Fibroblast of lung (primary cell): ENCODE data around the gene RASSF5. TPM values are rescaled to one million over a fixed set of nuclear protein-coding genes. Genes with fewer than 3 reads are reported as not detected.

Experiments
- DNase-seq, 2 donors: peaks; one replicate each; pipeline versions ENCODE4 v3.0.0 to v3.0.0-alpha.2; 2010; ENCODE audit warnings: low read depth in 2 of 2
- H2AFZ ChIP-seq: 2 replicates; pipeline ENCODE4 v1.5.1; 2012; ENCODE audit warnings: low read length, control low read depth, inconsistent platforms
- H3K27ac ChIP-seq: 2 replicates; pipeline ENCODE4 v1.5.1; 2011; ENCODE audit warnings: low read length, control low read depth; ENCODE audit not compliant: insufficient read depth
- H3K27me3 ChIP-seq: 2 replicates; pipeline ENCODE4 v1.5.1; 2011; ENCODE audit warnings: mild to moderate bottlenecking, low read length; ENCODE audit not compliant: control insufficient read depth, insufficient read depth
- H3K36me3 ChIP-seq: 2 replicates; pipeline ENCODE4 v1.5.1; 2011; ENCODE audit warnings: low read length; ENCODE audit not compliant: control insufficient read depth, insufficient read depth
- H3K4me1 ChIP-seq: 2 replicates; pipeline ENCODE4 v1.5.1; 2011; ENCODE audit warnings: low read length; ENCODE audit not compliant: control insufficient read depth, insufficient read depth; ENCODE audit errors: extremely low read depth
- H3K4me2 ChIP-seq: 2 replicates; pipeline ENCODE4 v1.5.1; 2011; ENCODE audit warnings: low read length, control low read depth; ENCODE audit not compliant: insufficient read depth; ENCODE audit errors: extremely low read depth
- H3K4me3 ChIP-seq, 4 experiments: fragments of 200-600 bp in 1 of 4; sonication (generic) in 1 of 4; replicated peaks in 1 of 4; 2 replicates each; pipeline ENCODE4 v1.5.1; 2011 to 2016; ENCODE audit warnings: low read length in 4 of 4, low read depth in 3 of 4, mild to moderate bottlenecking in 3 of 4, control low read depth in 2 of 4, inconsistent platforms in 1 of 4, mixed read lengths in 1 of 4; ENCODE audit not compliant: insufficient read depth in 1 of 4; ENCODE audit errors: control extremely low read depth in 1 of 4
- H3K79me2 ChIP-seq: 2 replicates; pipeline ENCODE4 v1.5.1; 2012; ENCODE audit warnings: mild to moderate bottlenecking, low read length, inconsistent platforms; ENCODE audit not compliant: control insufficient read depth, insufficient read depth
- H3K9ac ChIP-seq: 2 replicates; pipeline ENCODE4 v1.5.1; 2011; ENCODE audit warnings: mild to moderate bottlenecking, low read length, control low read depth; ENCODE audit not compliant: insufficient read depth
- H3K9me3 ChIP-seq: 2 replicates; pipeline ENCODE4 v1.5.1; 2012; ENCODE audit warnings: low read depth, low read length; ENCODE audit not compliant: control insufficient read depth, insufficient read depth
- H4K20me1 ChIP-seq: 2 replicates; pipeline ENCODE4 v1.5.1; 2011; ENCODE audit warnings: low read length; ENCODE audit not compliant: control insufficient read depth, insufficient read depth; ENCODE audit errors: extremely low read depth
- EZH2 ChIP-seq: IDR thresholded peaks from 2 replicates; pipeline ENCODE4 v1.5.1; 2012; ENCODE audit warnings: low read length, control low read depth, mild to moderate bottlenecking; ENCODE audit errors: missing control alignments
- polyA plus RNA-seq, 2 donors: library from polyadenylated mRNA; depleted of rRNA in 1 of 2; stranded (reverse) in 1 of 2; unstranded in 1 of 2; fragments of >200 nt; gene quantifications; 2 replicates each; pipeline ENCODE4 v1.2.1, GENCODE V29; 2011 to 2012; ENCODE audit warnings: missing spikeins in 1 of 2
- total RNA-seq: library from RNA; depleted of rRNA; stranded (reverse); fragments of >200 nt; gene quantifications from 2 replicates; pipeline ENCODE4 v1.2.1, GENCODE V29; 2014
- TF ChIP-seq, protein P1 (sequence below), 2 donors: IDR thresholded peaks in 1 of 2; conservative IDR thresholded peaks in 1 of 2; 1 replicate in 1 of 2; 2 replicates in 1 of 2; pipeline ENCODE4 v1.5.1; 2011 to 2012; ENCODE audit warnings: low read length in 2 of 2, control low read depth in 1 of 2, inconsistent platforms in 1 of 2, low read depth in 1 of 2, mild to moderate bottlenecking in 1 of 2

The RASSF5 gene
- total and polyA plus RNA-seq, 2 donors (not counting 1 experiment from before 2014, with no cell fraction given): 1.3 to 3.0 TPM

DNA sequence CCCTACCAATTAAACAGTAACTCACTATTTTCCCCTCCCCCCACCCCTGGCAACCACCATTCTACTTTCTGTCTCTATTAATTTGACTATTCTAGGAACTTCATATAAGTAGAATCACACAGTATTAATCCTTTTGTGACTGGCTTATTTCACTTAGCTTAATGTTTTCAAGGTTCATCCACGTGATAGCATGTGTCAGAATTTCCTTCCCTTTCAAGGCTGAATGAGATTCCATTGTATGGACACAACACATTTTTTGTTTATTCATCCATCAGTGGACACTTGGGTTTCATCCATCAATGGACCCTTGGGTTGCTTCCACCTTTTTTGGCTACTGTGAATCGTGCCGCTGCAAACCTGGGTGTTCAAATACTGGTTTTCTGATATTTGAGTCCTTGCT, 63.2 kb downstream of the RASSF5 start:
- H2AFZ ChIP-seq: no peak overlapping the region
- H4K20me1 ChIP-seq: no peaks in the 10 kb centered on the region
- H3K27ac ChIP-seq: no peak overlapping the region
- H3K4me3 ChIP-seq: no peak overlapping the region
- no peak overlapping the region for H3K4me2 ChIP-seq
- no peak overlapping the region for H3K9ac ChIP-seq
- no peak for TF ChIP-seq EZH2
- TF ChIP-seq, protein P1, sequence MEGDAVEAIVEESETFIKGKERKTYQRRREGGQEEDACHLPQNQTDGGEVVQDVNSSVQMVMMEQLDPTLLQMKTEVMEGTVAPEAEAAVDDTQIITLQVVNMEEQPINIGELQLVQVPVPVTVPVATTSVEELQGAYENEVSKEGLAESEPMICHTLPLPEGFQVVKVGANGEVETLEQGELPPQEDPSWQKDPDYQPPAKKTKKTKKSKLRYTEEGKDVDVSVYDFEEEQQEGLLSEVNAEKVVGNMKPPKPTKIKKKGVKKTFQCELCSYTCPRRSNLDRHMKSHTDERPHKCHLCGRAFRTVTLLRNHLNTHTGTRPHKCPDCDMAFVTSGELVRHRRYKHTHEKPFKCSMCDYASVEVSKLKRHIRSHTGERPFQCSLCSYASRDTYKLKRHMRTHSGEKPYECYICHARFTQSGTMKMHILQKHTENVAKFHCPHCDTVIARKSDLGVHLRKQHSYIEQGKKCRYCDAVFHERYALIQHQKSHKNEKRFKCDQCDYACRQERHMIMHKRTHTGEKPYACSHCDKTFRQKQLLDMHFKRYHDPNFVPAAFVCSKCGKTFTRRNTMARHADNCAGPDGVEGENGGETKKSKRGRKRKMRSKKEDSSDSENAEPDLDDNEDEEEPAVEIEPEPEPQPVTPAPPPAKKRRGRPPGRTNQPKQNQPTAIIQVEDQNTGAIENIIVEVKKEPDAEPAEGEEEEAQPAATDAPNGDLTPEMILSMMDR (conservative IDR thresholded peaks at IDR 0.05 in 1 of 2, IDR thresholded peaks at IDR 0.05 in 1 of 2; ENCODE audit: low read depth in 1 of 2, low read length in 2 of 2): no peak
- H3K9me3 ChIP-seq: no peaks in the 10 kb centered on the region
- peak in 1 of 2 donors; percentile 27 for DNase-seq
- no peaks in the 10 kb centered on the region for H3K36me3 ChIP-seq
- H3K79me2 ChIP-seq: no peaks in the 10 kb centered on the region
- no peaks in the 10 kb centered on the region for H3K27me3 ChIP-seq
- no peaks in the 10 kb centered on the region for H3K4me1 ChIP-seq

DNA sequence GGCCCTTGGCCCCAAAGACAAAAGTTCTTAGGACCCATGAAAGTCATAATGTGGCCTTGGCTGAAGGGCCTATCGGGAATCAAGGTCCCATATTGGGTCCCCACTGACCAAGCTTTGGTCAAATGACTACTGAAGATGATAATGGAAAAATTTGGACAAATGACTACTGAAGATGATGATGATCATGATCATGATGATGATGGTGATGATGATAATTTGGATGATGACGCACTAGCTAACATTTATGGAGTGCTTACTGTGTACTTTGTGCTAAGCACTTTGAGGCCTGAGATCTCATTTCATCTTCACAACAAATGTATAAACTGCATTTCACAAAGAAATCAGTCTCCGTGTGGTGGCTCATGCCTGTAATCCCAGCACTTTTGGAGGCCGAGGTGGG, 65.5 kb downstream of the RASSF5 start:
- Histone ChIP-seq H3K4me3 (no peak overlapping the region), H3K79me2 (no peaks in the 10 kb centered on the region), H3K9ac (no peak overlapping the region), H3K36me3 (no peaks in the 10 kb centered on the region), H3K27ac (no peak overlapping the region), H3K27me3 (no peaks in the 10 kb centered on the region), H2AFZ (no peak overlapping the region), H3K4me1 (no peaks in the 10 kb centered on the region), H4K20me1 (no peaks in the 10 kb centered on the region), H3K9me3 (no peaks in the 10 kb centered on the region), H3K4me2 (no peak overlapping the region)
- DNase-seq: no peak
- no peak for TF ChIP-seq EZH2
- TF ChIP-seq, protein P1 (conservative IDR thresholded peaks at IDR 0.05 in 1 of 2, IDR thresholded peaks at IDR 0.05 in 1 of 2; ENCODE audit: low read depth in 1 of 2, low read length in 2 of 2): no peak

DNA sequence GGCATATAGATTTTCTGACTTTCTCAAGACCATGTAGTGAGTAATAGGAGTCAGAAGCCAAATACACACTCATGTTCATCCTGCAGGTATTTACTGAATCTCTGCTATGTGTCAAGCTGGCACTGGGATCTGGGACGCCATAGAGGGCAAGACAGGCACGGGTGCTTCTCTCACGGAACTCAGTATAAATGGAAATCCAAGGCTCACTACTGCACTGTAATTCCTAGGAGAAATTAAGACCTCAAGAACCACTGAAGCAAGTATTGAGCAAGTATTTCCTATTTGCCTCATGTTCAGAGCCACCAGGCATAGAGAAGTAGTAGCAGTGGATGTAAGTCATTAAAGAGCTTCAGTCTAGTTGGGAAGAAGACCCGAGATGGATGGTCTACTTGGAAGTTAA, 66.0 kb downstream of the RASSF5 start:
- H3K79me2 ChIP-seq: no peaks in the 10 kb centered on the region
- no peaks in the 10 kb centered on the region for H3K36me3 ChIP-seq
- no peak for DNase-seq
- no peaks in the 10 kb centered on the region for H4K20me1 ChIP-seq
- TF ChIP-seq, protein P1 (conservative IDR thresholded peaks at IDR 0.05 in 1 of 2, IDR thresholded peaks at IDR 0.05 in 1 of 2; ENCODE audit: low read depth in 1 of 2, low read length in 2 of 2): no peak
- no peak for TF ChIP-seq EZH2
- no peak overlapping the region for H3K4me2 ChIP-seq
- H3K27me3 ChIP-seq: no peaks in the 10 kb centered on the region
- no peak overlapping the region for H3K9ac ChIP-seq
- no peaks in the 10 kb centered on the region for H3K9me3 ChIP-seq
- no peak overlapping the region for H3K4me3 ChIP-seq
- H2AFZ ChIP-seq: no peak overlapping the region
- no peak overlapping the region for H3K27ac ChIP-seq
- H3K4me1 ChIP-seq: no peaks in the 10 kb centered on the region
